ENCODE results near the gene RNF212. TPM values are rescaled to one million over a fixed set of nuclear protein-coding genes. Genes with fewer than 3 reads are reported as not detected.

Gene RNF212
- total and polyA plus RNA-seq, 10 of the 15 experiments (the other 5 are each of a cell fraction or from before 2014, with no cell fraction given) = not detected

GRCh38 chr4:1023075-1023640 lies 90.2 kb downstream of the RNF212 start:
- no peaks in the 10 kb centered on the region for H4K20me1 ChIP-seq (ENCODE audit: control insufficient read depth, insufficient read depth)
- H3K4me2 ChIP-seq (ENCODE audit: control insufficient read depth, insufficient read depth) = no peak overlapping the region
- DNase-seq (ENCODE audit: low read depth, low spot score) = no peak
- ChIA-PET RAD21 (ENCODE audit: unreplicated experiment) (no interaction called here), POLR2A (no interaction called here), SMC1A (ENCODE audit: uncharacterized antibody, unreplicated experiment) (no interaction called here), CTCF (no interaction called here)
- ATAC-seq = no peak
- H3K9ac ChIP-seq (ENCODE audit: control insufficient read depth, insufficient read depth, low read length) = no peak overlapping the region
- in situ Hi-C loops (cut with MboI) (no loop called here), intact Hi-C loops (cut with micrococcal nuclease; ENCODE audit: unreplicated experiment) (no loop called here)
- H3K27ac ChIP-seq (ENCODE audit: control insufficient read depth, insufficient read depth) = no peak overlapping the region
- H3K79me2 ChIP-seq (ENCODE audit: control insufficient read depth, insufficient read depth, low read length) = no peaks in the 10 kb centered on the region
- H3K4me3 ChIP-seq = no peak overlapping the region
- BruUV-seq (replicated peaks) = no TSS peak
- no peaks in the 10 kb centered on the region for H3K36me3 ChIP-seq (ENCODE audit: control insufficient read depth in 2 of 2, insufficient read depth in 2 of 2, low read length in 1 of 2)
- H3K9me3 ChIP-seq (replicated peaks; ENCODE audit: control insufficient read depth, insufficient read depth, low read length) = no peaks in the 10 kb centered on the region
- H3K4me1 ChIP-seq (ENCODE audit: control insufficient read depth, insufficient read depth, low read length) = peaks cover 17% of the 10 kb centered on the region
- WGBS (ENCODE audit: insufficient coverage, insufficient replicate concordance, low lambda C conversion rate, missing lambda C conversion rate) = 73% methylated on average over 20 of the region's 20 CpGs
- H3K27me3 ChIP-seq (replicated peaks in 1 of 2; ENCODE audit: control insufficient read depth in 2 of 2, insufficient read depth in 2 of 2, low read length in 1 of 2) = no peaks in the 10 kb centered on the region
- no peak for TF ChIP-seq CHD1 (IDR thresholded peaks at IDR 0.05; ENCODE audit: low read depth, low read length)
- no peak for TF ChIP-seq CREB1 (IDR thresholded peaks at IDR 0.05; ENCODE audit: low read depth)
- TF ChIP-seq RELB (IDR thresholded peaks at IDR 0.05; ENCODE audit: low read depth) = no peak
- no peak for FAIRE-seq
- no peak overlapping the region for H2AFZ ChIP-seq (ENCODE audit: control insufficient read depth, low read depth, low read length)

DNA sequence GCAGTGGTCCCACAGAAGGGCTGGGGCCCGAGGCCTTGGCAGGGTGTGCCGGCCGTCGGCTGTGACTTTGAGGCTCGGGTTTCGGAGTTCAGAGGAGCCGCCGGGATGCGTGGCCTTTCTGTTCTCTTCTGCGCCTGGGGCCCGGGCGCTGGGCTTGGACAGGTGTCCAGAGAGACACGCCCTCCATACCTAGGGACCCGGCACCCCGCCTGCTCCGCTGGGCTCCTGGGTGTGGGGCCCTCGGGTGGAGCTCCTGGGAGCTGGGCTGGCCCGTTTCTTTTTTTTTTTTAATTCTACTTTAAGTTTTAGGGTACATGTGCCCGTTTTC lies 90.7 kb downstream of the RNF212 start:
- Histone ChIP-seq H3K27me3 (replicated peaks in 1 of 2; ENCODE audit: control insufficient read depth in 2 of 2, insufficient read depth in 2 of 2, low read length in 1 of 2) (no peaks in the 10 kb centered on the region), H3K36me3 (ENCODE audit: control insufficient read depth in 2 of 2, insufficient read depth in 2 of 2, low read length in 1 of 2) (no peaks in the 10 kb centered on the region), H3K79me2 (ENCODE audit: control insufficient read depth, insufficient read depth, low read length) (no peaks in the 10 kb centered on the region), H3K4me2 (ENCODE audit: control insufficient read depth, insufficient read depth) (no peak overlapping the region), H3K9me3 (replicated peaks; ENCODE audit: control insufficient read depth, insufficient read depth, low read length) (no peaks in the 10 kb centered on the region), H3K4me1 (ENCODE audit: control insufficient read depth, insufficient read depth, low read length) (peaks cover 17% of the 10 kb centered on the region), H2AFZ (ENCODE audit: control insufficient read depth, low read depth, low read length) (no peak overlapping the region), H4K20me1 (ENCODE audit: control insufficient read depth, insufficient read depth) (no peaks in the 10 kb centered on the region), H3K27ac (ENCODE audit: control insufficient read depth, insufficient read depth) (no peak overlapping the region), H3K4me3 (no peak overlapping the region), H3K9ac (ENCODE audit: control insufficient read depth, insufficient read depth, low read length) (no peak overlapping the region)
- BruUV-seq (replicated peaks) = no TSS peak
- 62% methylated on average over 19 of the region's 19 CpGs for WGBS (ENCODE audit: insufficient coverage, insufficient replicate concordance, low lambda C conversion rate, missing lambda C conversion rate)
- TF ChIP-seq RELA (IDR thresholded peaks at IDR 0.05; ENCODE audit: borderline replicate concordance, partially characterized antibody) (no peak), CTCF (IDR thresholded peaks at IDR 0.05 in 2 of 3, conservative IDR thresholded peaks at IDR 0.05 in 1 of 3; ENCODE audit: control insufficient read depth in 2 of 3, extremely low read depth in 1 of 3, insufficient read depth in 1 of 3, low read depth in 3 of 3, low read length in 3 of 3) (no peak), PBX3 (IDR thresholded peaks at IDR 0.05; ENCODE audit: insufficient replicate concordance, low read depth, low read length) (no peak), NFYB (IDR thresholded peaks at IDR 0.05; ENCODE audit: insufficient read depth, low read depth, low read length) (no peak)
- TF ChIP-seq, protein P1, sequence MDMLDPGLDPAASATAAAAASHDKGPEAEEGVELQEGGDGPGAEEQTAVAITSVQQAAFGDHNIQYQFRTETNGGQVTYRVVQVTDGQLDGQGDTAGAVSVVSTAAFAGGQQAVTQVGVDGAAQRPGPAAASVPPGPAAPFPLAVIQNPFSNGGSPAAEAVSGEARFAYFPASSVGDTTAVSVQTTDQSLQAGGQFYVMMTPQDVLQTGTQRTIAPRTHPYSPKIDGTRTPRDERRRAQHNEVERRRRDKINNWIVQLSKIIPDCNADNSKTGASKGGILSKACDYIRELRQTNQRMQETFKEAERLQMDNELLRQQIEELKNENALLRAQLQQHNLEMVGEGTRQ (IDR thresholded peaks at IDR 0.05; ENCODE audit: borderline replicate concordance, low read depth, low read length) = no peak
- DNase-seq (ENCODE audit: low read depth, low spot score) (no peak), FAIRE-seq (no peak), ATAC-seq (no peak)
- intact Hi-C loops (cut with micrococcal nuclease; ENCODE audit: unreplicated experiment) (no loop called here), in situ Hi-C loops (cut with MboI) (no loop called here)
- ChIA-PET CTCF (no interaction called here), SMC1A (ENCODE audit: uncharacterized antibody, unreplicated experiment) (no interaction called here), POLR2A (no interaction called here), RAD21 (ENCODE audit: unreplicated experiment) (no interaction called here)

Data from GM12878 (cell line).